Measurements from ENCODE around the gene KLHL13.
"Not testable (repeated sequence)": the region's sequence is repeated elsewhere in the genome, so short reads cannot be mapped to it uniquely, and the experiment has no call there.

KLHL13 gene

GRCh38 chrX:117992192-117992723 lies 124.4 kb downstream of the KLHL13 start:
- no peak for DNase-seq
- TF ChIP-seq POLR2A (IDR thresholded peaks at IDR 0.05; ENCODE audit: low read length) (no peak), GATA1 (IDR thresholded peaks at IDR 0.05; ENCODE audit: low read depth, low read length) (no peak)

DNA sequence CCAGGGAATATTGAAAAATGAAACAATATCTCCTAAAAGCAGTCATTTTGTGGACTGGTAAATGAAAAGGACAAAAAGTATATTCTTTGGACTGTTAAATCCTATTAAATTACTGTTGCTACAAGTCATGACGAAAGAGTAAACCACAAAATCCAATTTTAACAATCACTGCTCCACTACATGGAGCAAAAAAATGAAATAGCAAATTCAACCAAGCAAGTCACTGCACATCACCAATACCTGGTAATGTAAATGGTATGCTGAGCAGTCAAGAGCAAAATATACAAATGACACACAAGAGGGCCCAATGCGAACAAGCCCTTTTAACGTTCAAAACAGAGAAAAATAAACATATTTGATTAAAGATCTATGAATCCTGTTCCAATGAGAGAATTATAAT lies 126.2 kb downstream of the KLHL13 start:
- TF ChIP-seq POLR2A (IDR thresholded peaks at IDR 0.05; ENCODE audit: low read length): no peak
- TF ChIP-seq GATA1 (IDR thresholded peaks at IDR 0.05; ENCODE audit: low read depth, low read length): no peak
- DNase-seq: no peak

DNA sequence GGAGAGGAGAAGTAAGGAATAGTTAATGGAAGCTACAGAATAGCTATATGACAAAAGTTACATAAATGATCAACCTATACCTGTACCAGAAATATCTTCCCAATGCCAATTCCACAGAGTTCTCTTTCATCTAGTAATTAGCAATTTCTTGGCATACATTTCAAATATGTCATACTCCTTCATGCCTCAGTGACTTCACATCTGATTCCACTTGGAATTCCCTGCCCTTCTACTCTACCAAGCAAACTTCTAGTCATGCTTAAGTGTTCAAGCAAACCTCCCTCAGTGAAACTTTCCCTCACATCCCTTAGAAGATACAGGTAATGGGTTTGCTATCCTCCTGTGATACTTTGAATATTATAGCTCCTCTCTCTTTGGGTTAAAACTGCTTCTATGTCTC lies 127.1 kb downstream of the KLHL13 start:
- TF ChIP-seq POLR2A (IDR thresholded peaks at IDR 0.05; ENCODE audit: low read length) (no peak), GATA1 (IDR thresholded peaks at IDR 0.05; ENCODE audit: low read depth, low read length) (no peak)
- DNase-seq: no peak

- no peak for DNase-seq
- TF ChIP-seq POLR2A (IDR thresholded peaks at IDR 0.05; ENCODE audit: low read length) (no peak), GATA1 (IDR thresholded peaks at IDR 0.05; ENCODE audit: low read depth, low read length) (no peak)
These were observed 129.2 kb downstream of the KLHL13 start for GRCh38 chrX:117987373-117987772.

DNA sequence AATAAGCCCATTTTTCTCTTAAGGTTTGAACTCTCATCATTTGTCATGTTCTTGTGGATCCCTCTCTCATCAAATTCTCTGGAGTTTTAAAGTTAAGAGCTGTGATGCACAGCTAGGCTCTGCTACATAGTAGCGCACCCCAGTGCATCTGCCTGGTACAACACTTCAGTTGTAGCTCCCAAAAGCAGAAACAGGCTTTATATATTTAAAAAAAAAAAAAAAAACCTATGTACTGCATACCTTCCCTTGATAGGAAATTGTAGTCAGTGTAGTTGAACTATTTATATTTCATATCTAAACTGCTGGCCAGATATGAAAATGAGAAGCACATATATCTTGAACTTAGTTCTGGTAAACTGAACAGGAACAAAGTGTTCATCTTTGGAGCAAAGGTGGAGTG lies 131.4 kb downstream of the KLHL13 start:
- DNase-seq: no peak
- TF ChIP-seq POLR2A (IDR thresholded peaks at IDR 0.05; ENCODE audit: low read length) (no peak), GATA1 (IDR thresholded peaks at IDR 0.05; ENCODE audit: low read depth, low read length) (no peak)

DNA sequence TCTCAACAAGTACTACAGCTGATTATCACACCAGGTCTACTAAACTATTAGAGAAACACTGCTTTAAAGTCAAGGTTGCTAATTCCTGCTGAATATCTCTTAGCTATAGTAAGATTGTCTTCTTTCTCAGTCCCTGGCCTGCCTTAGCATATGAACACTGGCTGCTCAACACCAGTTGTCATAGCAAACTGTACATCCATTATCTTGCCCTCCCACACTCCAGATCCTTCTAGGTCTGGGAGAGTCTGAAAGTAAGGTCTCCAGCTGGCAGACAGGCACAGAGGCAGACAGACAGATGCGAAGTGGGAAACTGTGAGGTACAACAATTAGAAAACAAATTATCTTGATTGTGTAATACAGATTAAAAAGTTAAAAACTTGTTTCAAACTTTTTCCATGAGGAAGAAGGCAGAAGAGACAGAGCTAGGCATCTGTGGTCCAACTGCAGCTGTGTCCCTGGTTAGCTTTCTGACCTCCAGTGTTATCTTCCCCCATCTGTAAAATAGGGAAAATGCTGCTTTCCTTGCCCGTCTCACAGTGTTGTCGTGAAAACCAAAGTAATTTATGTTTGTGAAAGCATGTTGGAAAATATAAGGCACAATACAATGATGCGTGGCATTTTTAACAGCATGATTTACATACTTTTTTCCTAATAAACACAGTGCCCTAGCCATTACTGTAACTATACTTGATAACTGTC lies 133.8 kb downstream of the KLHL13 start:
- TF ChIP-seq POLR2A (IDR thresholded peaks at IDR 0.05; ENCODE audit: low read length) (no peak), GATA1 (IDR thresholded peaks at IDR 0.05; ENCODE audit: low read depth, low read length) (no peak)
- DNase-seq: no peak

- TF ChIP-seq POLR2A (IDR thresholded peaks at IDR 0.05; ENCODE audit: low read length) (no peak), GATA1 (IDR thresholded peaks at IDR 0.05; ENCODE audit: low read depth, low read length) (no peak)
- DNase-seq: no peak
These were observed 138.2 kb downstream of the KLHL13 start for GRCh38 chrX:117978402-117978801.

GRCh38 chrX:117977526-117977925 lies 139.1 kb downstream of the KLHL13 start:
- TF ChIP-seq GATA1 (IDR thresholded peaks at IDR 0.05; ENCODE audit: low read depth, low read length): no peak
- no peak for TF ChIP-seq POLR2A (IDR thresholded peaks at IDR 0.05; ENCODE audit: low read length)
- DNase-seq: no peak

- no peak for DNase-seq
- TF ChIP-seq GATA1 (IDR thresholded peaks at IDR 0.05; ENCODE audit: low read depth, low read length) (no peak), POLR2A (IDR thresholded peaks at IDR 0.05; ENCODE audit: low read length) (no peak)
These were observed 143.4 kb downstream of the KLHL13 start for GRCh38 chrX:117973110-117973807.

DNA sequence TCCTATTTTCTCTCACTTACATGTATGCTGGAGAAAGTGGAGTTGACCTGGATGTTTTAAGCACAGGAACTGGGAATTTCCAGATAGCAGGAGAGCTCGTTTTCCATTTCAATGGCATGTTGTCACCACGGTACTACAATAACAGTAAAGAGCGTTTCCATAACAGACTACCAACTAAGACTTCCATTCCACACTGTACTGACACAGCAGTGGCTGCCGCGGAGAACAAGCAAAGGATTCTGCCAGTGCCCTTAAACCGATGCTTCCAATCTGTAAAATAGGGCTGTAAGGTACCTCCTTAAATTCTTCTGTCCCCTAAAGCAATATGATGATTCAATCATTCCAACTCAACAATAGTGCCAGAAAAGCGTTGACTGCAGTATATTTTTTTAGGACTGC lies 143.9 kb downstream of the KLHL13 start:
- no peak for DNase-seq
- no peak for TF ChIP-seq GATA1 (IDR thresholded peaks at IDR 0.05; ENCODE audit: low read depth, low read length)
- no peak for TF ChIP-seq POLR2A (IDR thresholded peaks at IDR 0.05; ENCODE audit: low read length)

DNA sequence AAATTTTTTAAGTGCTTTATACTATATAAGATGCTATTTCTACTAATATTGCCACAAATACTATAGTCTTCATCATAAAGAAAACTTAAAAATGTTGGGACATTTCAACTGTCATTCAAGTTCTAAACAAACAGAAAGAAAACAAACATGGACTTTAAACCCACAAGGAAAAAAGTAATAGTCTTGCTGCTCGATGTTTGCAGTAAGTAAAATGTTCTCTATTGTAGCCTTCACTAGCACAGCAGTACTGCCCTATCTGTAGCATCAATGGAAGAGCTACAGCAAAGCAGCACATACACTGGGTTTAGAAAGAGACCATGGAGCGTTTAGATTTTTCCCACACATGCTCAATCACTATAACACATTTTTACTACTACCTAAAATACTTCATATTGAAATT lies 146.8 kb downstream of the KLHL13 start:
- DNase-seq: no peak
- TF ChIP-seq POLR2A (IDR thresholded peaks at IDR 0.05; ENCODE audit: low read length) (no peak), GATA1 (IDR thresholded peaks at IDR 0.05; ENCODE audit: low read depth, low read length) (no peak)

- no peak for DNase-seq
- no peak for TF ChIP-seq GATA1 (IDR thresholded peaks at IDR 0.05; ENCODE audit: low read depth, low read length)
- no peak for TF ChIP-seq POLR2A (IDR thresholded peaks at IDR 0.05; ENCODE audit: low read length)
These were observed 147.3 kb downstream of the KLHL13 start for GRCh38 chrX:117969328-117969727.

DNA sequence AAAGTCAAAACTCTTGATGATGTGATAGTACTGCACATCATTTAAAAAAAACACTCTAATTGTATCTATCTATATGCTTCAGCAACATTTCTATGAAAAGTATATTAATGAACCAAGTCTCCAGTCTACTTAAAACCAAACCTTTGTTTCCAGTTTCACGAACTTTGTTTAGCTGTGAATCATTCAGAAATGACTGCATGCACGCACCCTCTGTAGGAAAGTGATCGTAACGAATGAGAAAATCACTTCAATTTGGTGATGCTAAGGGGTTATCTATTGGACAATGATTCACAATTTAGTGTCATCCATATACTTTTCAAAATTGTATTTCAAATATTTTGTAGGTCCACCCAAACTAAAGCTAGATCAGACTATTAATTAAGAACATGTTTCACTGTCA lies 157.6 kb downstream of the KLHL13 start:
- TF ChIP-seq GATA1 (IDR thresholded peaks at IDR 0.05; ENCODE audit: low read depth, low read length) (no peak), POLR2A (IDR thresholded peaks at IDR 0.05; ENCODE audit: low read length) (no peak)
- no peak for DNase-seq

DNA sequence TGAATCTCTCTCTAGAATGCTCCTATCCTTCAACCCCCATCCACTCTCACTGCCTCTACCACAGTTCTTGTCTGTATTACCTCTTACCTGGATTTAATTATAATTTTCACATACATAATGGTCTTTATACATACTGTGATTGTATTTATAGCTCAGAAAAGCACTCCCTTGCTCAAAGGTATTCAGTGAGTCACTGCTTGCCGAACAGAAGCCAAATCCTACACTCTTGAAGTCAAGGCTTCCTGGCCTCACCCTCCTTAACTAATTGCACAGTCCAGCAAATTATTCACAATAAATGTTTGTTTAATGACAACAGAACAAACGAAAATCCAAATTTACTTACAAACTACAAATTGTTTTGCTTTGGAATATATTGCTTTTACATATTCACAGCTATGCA lies 159.5 kb downstream of the KLHL13 start:
- no peak for TF ChIP-seq GATA1 (IDR thresholded peaks at IDR 0.05; ENCODE audit: low read depth, low read length)
- TF ChIP-seq POLR2A (IDR thresholded peaks at IDR 0.05; ENCODE audit: low read length): no peak
- DNase-seq: no peak

GRCh38 chrX:117939296-117939695 lies 177.3 kb downstream of the KLHL13 start:
- DNase-seq: not testable (repeated sequence)

Measured in erythroblast (primary cell).